ENCODE data around the gene PIH1D1.
"Not testable (repeated sequence)": the region's sequence is repeated elsewhere in the genome, so short reads cannot be mapped to it uniquely, and the experiment has no call there.

PIH1D1 gene

DNA sequence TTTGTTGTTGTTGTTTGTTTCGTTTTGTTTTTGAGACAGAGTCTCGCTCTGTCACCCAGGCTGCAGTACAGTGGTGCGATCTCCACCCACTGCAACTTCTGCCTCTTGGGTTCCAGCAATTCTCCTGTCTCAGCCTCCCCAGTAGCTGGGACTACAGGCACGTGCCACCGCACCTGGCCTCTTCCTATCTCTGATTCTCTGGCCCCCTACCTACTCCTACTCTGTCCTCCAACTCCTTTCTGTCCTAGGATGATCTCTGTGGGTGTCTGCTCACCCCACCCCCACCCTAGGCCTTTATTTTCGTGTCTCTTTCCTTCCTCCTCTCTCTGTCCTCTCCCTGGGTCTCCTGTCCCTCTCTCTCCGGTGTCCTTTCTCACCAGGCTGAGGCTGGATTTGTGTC lies 1.2 kb downstream of the PIH1D1 start:
- peaks cover 9% of the 10 kb centered on the region for H3K36me3 ChIP-seq (ENCODE audit: control insufficient read depth, low read depth, low read length)
- H3K27ac ChIP-seq (ENCODE audit: low read length), result no peak overlapping the region
- no peaks in the 10 kb centered on the region for H3K27me3 ChIP-seq (ENCODE audit: control insufficient read depth, insufficient read depth, low read length)
- H3K9ac ChIP-seq (ENCODE audit: low read length), result no peak overlapping the region
- no peaks in the 10 kb centered on the region for H3K9me3 ChIP-seq (ENCODE audit: control insufficient read depth, low read depth, low read length)
- H3K4me1 ChIP-seq (ENCODE audit: control insufficient read depth, low read depth, low read length), result peaks cover 4% of the 10 kb centered on the region
- peak overlapping the region; percentile 89 for H3K4me3 ChIP-seq (ENCODE audit: low read length)

DNA sequence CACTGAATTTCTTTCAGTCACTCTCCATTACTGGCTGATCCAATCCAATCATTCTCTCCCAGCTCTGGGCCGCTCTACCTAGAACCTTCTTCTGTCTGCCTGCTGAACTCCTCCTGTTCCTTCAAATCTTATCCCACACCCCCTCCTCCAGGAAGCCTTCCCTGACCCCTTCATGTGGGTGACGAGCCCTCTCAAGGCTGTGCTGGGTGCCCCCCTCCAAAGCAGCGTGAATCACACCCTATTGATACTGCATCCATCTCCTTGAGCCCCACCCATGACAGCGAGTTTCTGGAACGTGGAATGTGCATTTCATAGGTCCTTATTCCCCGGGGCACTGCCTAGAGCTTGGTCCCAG lies 3.2 kb downstream of the PIH1D1 start:
- Histone ChIP-seq H3K4me1 (ENCODE audit: control insufficient read depth, low read depth, low read length) (no peaks in the 10 kb centered on the region), H3K27me3 (ENCODE audit: control insufficient read depth, insufficient read depth, low read length) (no peaks in the 10 kb centered on the region), H3K9me3 (ENCODE audit: control insufficient read depth, low read depth, low read length) (no peaks in the 10 kb centered on the region), H3K9ac (ENCODE audit: low read length) (no peak overlapping the region), H3K4me3 (ENCODE audit: low read length) (no peak overlapping the region), H3K27ac (ENCODE audit: low read length) (no peak overlapping the region), H3K36me3 (ENCODE audit: control insufficient read depth, low read depth, low read length) (peaks cover 9% of the 10 kb centered on the region)

DNA sequence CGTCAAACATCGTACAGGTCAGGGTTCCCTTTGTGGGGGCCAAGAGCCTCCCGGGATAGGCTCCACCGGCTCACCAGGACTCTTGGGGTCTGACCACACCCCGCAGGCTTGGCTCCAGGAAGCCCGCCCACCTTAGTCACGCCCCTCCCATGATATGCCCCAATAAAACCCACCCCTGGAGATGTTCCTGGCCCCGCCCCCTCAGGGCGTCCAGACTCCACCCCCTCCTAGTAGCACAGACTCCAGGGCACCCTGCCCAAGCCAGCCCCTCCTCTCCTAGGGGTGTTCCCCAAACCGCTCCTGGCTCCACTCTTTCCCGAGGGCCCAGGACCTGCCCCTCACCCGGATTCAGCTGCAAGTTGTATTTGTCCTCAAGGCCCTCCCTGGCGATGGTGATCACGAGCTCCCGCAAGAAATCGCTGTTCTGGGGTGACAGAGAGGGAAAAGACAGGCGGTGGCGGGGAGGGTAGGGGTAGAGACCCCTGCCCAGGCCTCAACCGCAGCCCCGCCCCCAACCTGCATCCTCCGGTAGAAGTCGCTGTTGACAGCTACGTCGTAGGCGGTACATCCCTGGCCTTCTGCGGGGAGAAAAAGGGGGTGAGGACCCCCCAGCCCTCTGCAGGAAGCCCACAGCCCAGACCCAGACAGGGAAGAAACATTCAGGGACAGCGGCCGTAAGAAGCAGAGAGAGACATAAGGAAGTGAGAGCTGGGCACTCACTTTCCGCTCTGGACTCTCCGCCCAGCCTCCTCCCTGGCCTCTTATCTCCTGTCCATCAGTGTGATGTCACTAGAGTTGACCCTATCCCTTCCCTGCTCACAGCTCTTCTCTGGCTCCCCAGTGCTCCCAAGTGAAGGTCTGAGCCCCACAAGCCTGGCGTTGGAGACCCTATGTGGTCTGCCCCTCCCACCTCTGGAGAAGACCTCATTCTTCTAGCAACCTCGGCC lies 3.9 kb downstream of the PIH1D1 start:
- H3K4me3 ChIP-seq (ENCODE audit: low read length), result no peak overlapping the region
- H3K36me3 ChIP-seq (ENCODE audit: control insufficient read depth, low read depth, low read length), result peaks cover 9% of the 10 kb centered on the region
- no peak overlapping the region for H3K27ac ChIP-seq (ENCODE audit: low read length)
- H3K9me3 ChIP-seq (ENCODE audit: control insufficient read depth, low read depth, low read length), result no peaks in the 10 kb centered on the region
- no peaks in the 10 kb centered on the region for H3K4me1 ChIP-seq (ENCODE audit: control insufficient read depth, low read depth, low read length)
- H3K27me3 ChIP-seq (ENCODE audit: control insufficient read depth, insufficient read depth, low read length), result no peaks in the 10 kb centered on the region
- no peak overlapping the region for H3K9ac ChIP-seq (ENCODE audit: low read length)

DNA sequence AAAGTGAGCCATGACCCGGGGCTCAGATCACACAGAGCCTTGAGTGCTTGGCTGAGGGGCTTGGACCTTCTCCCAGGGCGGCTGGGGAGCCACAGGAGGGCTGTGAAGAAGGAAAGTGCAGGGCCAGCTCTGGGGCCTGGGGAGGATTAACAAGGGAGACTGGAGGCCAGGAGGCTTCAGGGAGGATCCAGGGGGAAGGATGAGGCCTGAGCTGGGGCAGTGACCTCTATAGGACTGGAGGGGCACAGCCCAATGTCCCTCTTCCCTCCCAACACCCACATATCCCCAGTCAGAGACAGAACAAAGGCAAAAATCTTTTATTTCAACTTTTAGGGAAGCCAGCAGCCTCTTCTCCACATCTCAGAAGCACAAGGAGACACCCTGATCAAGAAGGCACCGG lies 5.6 kb downstream of the PIH1D1 start:
- H3K9me3 ChIP-seq (ENCODE audit: control insufficient read depth, low read depth, low read length), result no peaks in the 10 kb centered on the region
- peaks cover 9% of the 10 kb centered on the region for H3K36me3 ChIP-seq (ENCODE audit: control insufficient read depth, low read depth, low read length)
- peaks cover 13% of the 10 kb centered on the region for H3K27me3 ChIP-seq (ENCODE audit: control insufficient read depth, insufficient read depth, low read length)
- H3K4me1 ChIP-seq (ENCODE audit: control insufficient read depth, low read depth, low read length), result peaks cover 3% of the 10 kb centered on the region
- no peak overlapping the region for H3K4me3 ChIP-seq (ENCODE audit: low read length)
- H3K27ac ChIP-seq (ENCODE audit: low read length), result no peak overlapping the region
- no peak overlapping the region for H3K9ac ChIP-seq (ENCODE audit: low read length)

DNA sequence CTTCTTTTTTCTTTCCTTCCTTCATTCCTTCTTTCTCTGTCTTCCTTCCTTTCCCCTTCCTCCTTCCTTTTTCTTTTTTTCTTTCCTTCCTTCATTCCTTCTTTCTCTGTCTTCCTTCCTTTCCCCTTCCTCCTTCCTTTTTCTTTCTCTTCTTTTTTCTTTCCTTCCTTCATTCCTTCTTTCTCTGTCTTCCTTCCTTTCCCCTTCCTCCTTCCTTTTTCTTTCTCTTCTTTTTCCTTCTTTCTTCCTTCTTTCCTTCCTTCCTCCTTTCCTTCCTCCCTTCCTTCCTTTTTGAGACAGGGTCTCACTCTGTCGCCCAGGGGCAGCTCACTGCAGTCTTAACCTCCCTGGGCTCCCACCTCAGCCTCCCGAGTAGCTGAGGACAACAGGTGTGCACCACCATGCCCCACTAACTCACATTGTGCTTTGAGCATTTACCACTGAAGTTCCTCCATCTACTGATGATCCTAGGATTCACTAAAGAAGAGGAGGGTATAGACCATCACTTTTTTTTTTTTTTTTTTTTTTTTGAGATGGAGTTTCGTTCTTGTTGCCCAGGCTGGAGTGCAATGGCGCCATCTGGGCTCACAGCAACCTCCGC lies 7.4 kb downstream of the PIH1D1 start:
- H3K27ac ChIP-seq (ENCODE audit: low read length); H3K9ac ChIP-seq (ENCODE audit: low read length); H3K4me1 ChIP-seq (ENCODE audit: control insufficient read depth, low read depth, low read length); H3K9me3 ChIP-seq (ENCODE audit: control insufficient read depth, low read depth, low read length); H3K36me3 ChIP-seq (ENCODE audit: control insufficient read depth, low read depth, low read length): not testable (repeated sequence)
- Histone ChIP-seq H3K27me3 (ENCODE audit: control insufficient read depth, insufficient read depth, low read length) (peaks cover 31% of the 10 kb centered on the region), H3K4me3 (ENCODE audit: low read length) (peak overlapping the region; percentile 78)

DNA sequence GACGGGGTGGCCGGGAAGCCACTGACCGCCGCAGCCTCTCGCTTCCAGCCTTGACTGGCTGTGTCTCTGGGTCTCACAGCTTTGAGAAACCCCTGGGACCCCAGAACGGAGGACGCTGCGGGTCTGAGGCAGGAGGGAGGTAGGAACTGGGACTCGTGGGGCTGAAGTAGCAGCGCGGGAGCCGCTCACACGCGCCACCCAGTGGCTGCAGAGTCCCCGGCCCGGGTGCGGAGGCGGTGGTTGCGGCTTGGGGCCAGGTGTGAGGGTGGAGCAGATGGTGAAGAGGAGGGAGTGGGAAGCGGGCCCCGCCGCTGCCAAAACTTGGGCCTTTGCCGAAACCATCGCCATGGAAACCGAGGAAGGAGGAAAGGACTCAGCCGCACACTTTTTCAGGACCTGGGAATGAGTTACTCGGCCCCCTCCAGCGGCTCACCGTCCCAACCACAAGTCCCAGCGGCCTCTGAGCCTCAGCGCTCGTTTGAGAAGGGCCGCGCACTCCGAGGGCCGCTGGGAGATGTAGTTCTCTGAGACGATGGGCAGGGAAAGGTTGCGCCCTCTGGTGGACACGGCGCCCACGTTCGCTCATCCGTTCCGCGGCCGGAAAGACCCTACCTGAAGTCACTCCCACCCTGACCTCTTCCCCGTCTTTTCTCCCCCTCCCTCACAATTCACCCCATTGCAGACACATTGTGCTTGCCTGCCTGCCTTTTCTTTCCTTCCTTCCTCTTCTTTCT lies 8.1 kb downstream of the PIH1D1 start:
- Histone ChIP-seq H3K9ac (ENCODE audit: low read length) (peak overlapping the region; percentile 46), H3K36me3 (ENCODE audit: control insufficient read depth, low read depth, low read length) (peaks cover 5% of the 10 kb centered on the region), H3K4me1 (ENCODE audit: control insufficient read depth, low read depth, low read length) (peaks cover 3% of the 10 kb centered on the region), H3K27me3 (ENCODE audit: control insufficient read depth, insufficient read depth, low read length) (peaks cover 38% of the 10 kb centered on the region), H3K4me3 (ENCODE audit: low read length) (peak overlapping the region; percentile 78), H3K9me3 (ENCODE audit: control insufficient read depth, low read depth, low read length) (no peaks in the 10 kb centered on the region), H3K27ac (ENCODE audit: low read length) (no peak overlapping the region)

DNA sequence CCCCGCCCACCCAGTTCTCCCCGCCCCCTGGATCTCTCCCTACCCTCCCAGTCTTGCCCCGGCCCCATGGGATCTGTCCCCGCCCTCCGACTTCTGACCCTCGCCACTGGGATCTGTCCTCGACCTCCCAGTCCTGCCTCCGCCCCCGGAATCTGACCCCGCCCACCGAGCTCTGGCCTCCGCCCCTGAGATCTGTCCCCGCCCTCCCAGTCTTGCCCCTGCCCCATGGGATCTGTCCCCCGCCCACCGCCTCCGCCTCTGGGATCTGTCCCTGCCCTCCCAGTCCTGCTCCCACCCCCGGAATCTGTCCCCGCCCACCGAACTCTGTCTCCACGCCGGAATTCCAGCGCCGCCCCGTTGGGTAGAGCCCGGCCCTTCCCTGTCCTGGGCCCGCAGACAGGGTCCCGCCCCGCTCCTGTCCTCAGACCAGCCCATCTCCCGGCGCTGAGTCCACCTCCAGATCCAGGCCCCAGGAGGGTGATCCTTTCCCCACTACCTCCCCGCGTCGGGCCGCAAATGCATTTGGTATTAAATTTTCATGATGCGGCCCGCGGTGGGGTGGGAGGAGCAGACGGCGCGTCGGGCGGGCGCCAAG lies 8.7 kb downstream of the PIH1D1 start:
- Histone ChIP-seq H3K4me3 (ENCODE audit: low read length) (peak overlapping the region; percentile 78), H3K9ac (ENCODE audit: low read length) (peak overlapping the region; percentile 46), H3K9me3 (ENCODE audit: control insufficient read depth, low read depth, low read length) (no peaks in the 10 kb centered on the region), H3K36me3 (ENCODE audit: control insufficient read depth, low read depth, low read length) (peaks cover 5% of the 10 kb centered on the region), H3K27ac (ENCODE audit: low read length) (no peak overlapping the region), H3K4me1 (ENCODE audit: control insufficient read depth, low read depth, low read length) (peaks cover 3% of the 10 kb centered on the region), H3K27me3 (ENCODE audit: control insufficient read depth, insufficient read depth, low read length) (peaks cover 44% of the 10 kb centered on the region)

DNA sequence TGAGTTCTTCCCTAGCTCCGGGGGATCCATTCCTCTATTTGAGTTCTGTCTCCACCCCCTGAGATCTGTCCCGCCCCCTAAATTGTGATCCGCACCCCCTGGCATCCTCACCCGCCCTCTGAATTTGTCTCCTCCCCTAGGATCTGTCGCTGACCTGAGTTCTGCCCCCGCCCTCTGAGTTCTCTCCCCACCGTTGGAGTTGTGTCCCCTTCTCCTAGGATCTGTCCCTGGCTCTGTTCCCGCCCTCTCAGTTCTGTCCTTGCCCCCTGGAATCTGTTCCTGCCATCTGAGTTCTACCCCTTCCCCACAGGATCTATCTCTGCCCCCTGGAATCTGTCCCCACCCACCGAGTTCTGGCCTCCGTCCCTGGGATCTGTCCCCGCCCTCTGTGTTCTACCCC lies 9.3 kb downstream of the PIH1D1 start:
- Histone ChIP-seq H3K27ac (ENCODE audit: low read length) (no peak overlapping the region), H3K9me3 (ENCODE audit: control insufficient read depth, low read depth, low read length) (no peaks in the 10 kb centered on the region), H3K27me3 (ENCODE audit: control insufficient read depth, insufficient read depth, low read length) (peaks cover 49% of the 10 kb centered on the region), H3K9ac (ENCODE audit: low read length) (no peak overlapping the region), H3K36me3 (ENCODE audit: control insufficient read depth, low read depth, low read length) (peaks cover 5% of the 10 kb centered on the region), H3K4me1 (ENCODE audit: control insufficient read depth, low read depth, low read length) (peaks cover 3% of the 10 kb centered on the region), H3K4me3 (ENCODE audit: low read length) (peak overlapping the region; percentile 52)

DNA sequence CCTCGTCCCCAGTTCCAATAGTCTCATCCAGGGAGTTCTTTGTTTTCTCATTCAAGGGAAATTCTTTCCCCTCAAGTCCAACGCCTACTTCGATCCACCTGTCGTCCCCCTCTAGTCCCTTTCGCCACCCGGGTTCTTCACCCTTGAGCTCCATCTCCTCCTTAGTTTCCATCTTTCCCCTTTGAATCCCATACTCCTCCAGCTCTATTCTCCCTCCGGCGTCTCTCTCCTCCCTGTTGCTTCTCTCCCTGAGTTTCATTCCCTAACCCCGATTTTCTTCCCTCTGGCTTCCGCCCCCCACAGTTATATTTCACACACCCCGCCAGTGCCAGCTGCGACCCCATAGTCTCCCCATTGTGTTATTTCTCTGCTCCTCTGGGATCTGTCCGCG lies 9.7 kb downstream of the PIH1D1 start:
- Histone ChIP-seq H3K4me1 (ENCODE audit: control insufficient read depth, low read depth, low read length) (peaks cover 3% of the 10 kb centered on the region), H3K36me3 (ENCODE audit: control insufficient read depth, low read depth, low read length) (peaks cover 5% of the 10 kb centered on the region), H3K9ac (ENCODE audit: low read length) (no peak overlapping the region), H3K9me3 (ENCODE audit: control insufficient read depth, low read depth, low read length) (no peaks in the 10 kb centered on the region), H3K27me3 (ENCODE audit: control insufficient read depth, insufficient read depth, low read length) (peaks cover 53% of the 10 kb centered on the region), H3K4me3 (ENCODE audit: low read length) (peak overlapping the region; percentile 52), H3K27ac (ENCODE audit: low read length) (no peak overlapping the region)

DNA sequence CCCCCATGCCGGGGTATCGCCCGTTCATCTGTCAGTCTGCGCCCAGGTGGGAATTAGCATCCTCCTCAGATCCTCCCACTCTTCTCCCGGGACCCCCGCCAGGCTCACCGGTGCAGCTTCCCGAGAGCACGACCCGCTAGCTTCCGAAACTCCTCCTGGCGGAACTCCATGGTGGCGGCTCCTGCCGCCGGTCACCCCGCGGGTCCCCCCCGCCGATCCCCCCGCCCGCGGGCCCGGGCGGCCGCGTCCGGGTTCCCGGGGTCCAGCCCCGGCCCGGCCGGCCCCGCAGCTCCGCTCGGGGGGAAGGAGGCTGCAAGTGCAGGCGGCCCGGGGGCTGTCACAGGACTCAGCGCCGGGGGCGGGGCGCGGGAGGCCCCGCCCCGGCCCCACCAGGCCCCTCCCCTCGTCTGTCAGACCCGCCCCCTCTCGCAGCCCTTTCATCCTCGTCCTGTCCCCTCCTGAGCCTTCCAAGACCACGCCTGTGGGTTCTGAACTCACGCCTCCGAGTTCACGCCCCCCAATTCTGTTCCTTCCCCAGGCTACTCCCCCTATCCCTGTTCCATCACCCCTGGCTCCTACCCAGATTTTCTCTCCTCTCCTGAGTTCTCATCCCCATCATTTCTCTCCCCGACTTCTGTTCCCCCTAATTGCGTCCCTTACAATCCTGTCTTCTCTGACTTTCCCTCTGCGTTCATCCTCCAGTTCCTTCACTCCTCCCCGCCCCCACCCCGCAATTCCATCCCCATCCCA lies 10.2 kb downstream of the PIH1D1 start, which contains the start of gene SLC17A7:
TSS of gene SLC17A7 (minus strand) at position 318 of the 750 bp plus-strand sequence. CDS start at position 170, 148 bp downstream.
- peaks cover 3% of the 10 kb centered on the region for H3K4me1 ChIP-seq (ENCODE audit: control insufficient read depth, low read depth, low read length)
- no peaks in the 10 kb centered on the region for H3K9me3 ChIP-seq (ENCODE audit: control insufficient read depth, low read depth, low read length)
- peaks cover 59% of the 10 kb centered on the region for H3K27me3 ChIP-seq (ENCODE audit: control insufficient read depth, insufficient read depth, low read length)
- no peak within 1 kb of the TSS for H3K27ac ChIP-seq (ENCODE audit: low read length)
- H3K36me3 ChIP-seq (ENCODE audit: control insufficient read depth, low read depth, low read length), result peaks cover 1% of the 10 kb centered on the region
- peak within 1 kb of the TSS; percentile 52 for H3K4me3 ChIP-seq (ENCODE audit: low read length)
- H3K9ac ChIP-seq (ENCODE audit: low read length), result no peak within 1 kb of the TSS
